K562 (cell line): ENCODE data around the gene RESF1. TPM values are rescaled to one million over a fixed set of nuclear protein-coding genes. Genes with fewer than 3 reads are reported as not detected.

ENCODE experiments used
- ATAC-seq: fragments of 200-7000 bp; cut with Tn5 transposase; 3 replicates; pipeline ENCODE4 v1.9.1; 2020; ENCODE audit warnings: moderate library complexity
- BruUV-seq: library from RNA; stranded (reverse); fragments of 400-500 nt; replicated peaks from 2 replicates; lab custom pipeline; 2021; lab: Mats Ljungman, UMichigan
- CTCF ChIA-PET: fragments of 300-600 bp; formaldehyde crosslinking; extraction: SDS; loops from one replicate; lab custom pipeline; 2021; ENCODE audit warnings: low intra/inter-chr PET ratio; lab: Yijun Ruan, JAX
- POLR2A ChIA-PET: fragments of 300-600, 350-650 bp; sonication (Branson Sonifier 250); formaldehyde crosslinking; extraction: SDS; loops from one replicate; lab custom pipeline; 2021; ENCODE audit warnings: antibody characterized with exemption, inconsistent platforms; lab: Yijun Ruan, JAX
- DNase-seq, 4 experiments: peaks; one replicate each; pipeline versions ENCODE4 v3.0.0 to v3.0.0-alpha.2; 2011 to 2018; ENCODE audit warnings: low spot score in 3 of 4, mixed read lengths in 3 of 4; ENCODE audit errors: extremely low read depth in 1 of 4
- FAIRE-seq: peaks from 2 replicates; lab custom pipeline; 2011; peaks lifted over from hg19 to GRCh38; lab: Jason Lieb, UNC
- H2AFZ ChIP-seq: 2 replicates; pipeline ENCODE4 v1.6.0; 2011; ENCODE audit warnings: low read depth, low read length, control low read depth, inconsistent platforms
- H3K27ac ChIP-seq: fragments of 200-600 bp; 3 replicates; pipeline ENCODE4 v1.8.0; 2011; ENCODE audit warnings: low read depth, mild to moderate bottlenecking, control low read depth, inconsistent platforms, low read length, moderate library complexity, mixed read lengths; ENCODE audit errors: extremely low read depth
- H3K27me3 ChIP-seq, 2 experiments: fragments of 300-600 bp in 1 of 2; 2 replicates in 1 of 2; 3 replicates in 1 of 2; pipeline versions ENCODE4 v1.6.0 to v1.8.0; 2011; ENCODE audit warnings: inconsistent platforms in 2 of 2, low read length in 2 of 2, mild to moderate bottlenecking in 1 of 2, mixed read lengths in 1 of 2, moderate library complexity in 1 of 2; ENCODE audit not compliant: control insufficient read depth in 2 of 2, insufficient read depth in 2 of 2
- H3K36me3 ChIP-seq: fragments of 300-600 bp; 3 replicates; pipeline ENCODE4 v1.8.0; 2011; ENCODE audit warnings: mild to moderate bottlenecking, low read length, inconsistent platforms; ENCODE audit not compliant: control insufficient read depth, insufficient read depth
- H3K4me1 ChIP-seq, 2 experiments: fragments of 200-600 bp in 1 of 2; replicated peaks in 1 of 2; 2 replicates in 1 of 2; 3 replicates in 1 of 2; pipeline versions ENCODE4 v1.5.1 to v1.8.0; 2011; ENCODE audit warnings: inconsistent platforms in 2 of 2, low read length in 2 of 2, mild to moderate bottlenecking in 1 of 2, mixed read lengths in 1 of 2, moderate library complexity in 1 of 2; ENCODE audit not compliant: control insufficient read depth in 2 of 2, insufficient read depth in 2 of 2
- H3K4me2 ChIP-seq: 2 replicates; pipeline ENCODE4 v1.6.1; 2011; ENCODE audit warnings: low read length, control low read depth, inconsistent platforms, mixed read lengths; ENCODE audit not compliant: insufficient read depth
- H3K4me3 ChIP-seq: fragments of 200-600 bp; sonication (generic), shearing (Covaris generic); 2 replicates; pipeline ENCODE4 v1.5.1; 2016; ENCODE audit warnings: control low read depth, inconsistent platforms
- H3K79me2 ChIP-seq: fragments of 200-600 bp; 3 replicates; pipeline ENCODE4 v1.8.0; 2011; ENCODE audit warnings: low read length, inconsistent platforms; ENCODE audit not compliant: control insufficient read depth, insufficient read depth
- H3K9ac ChIP-seq, 2 experiments: 2 replicates each; pipeline versions ENCODE4 v1.6.0 to v1.6.1; 2011; ENCODE audit warnings: low read depth in 2 of 2, low read length in 2 of 2, control low read depth in 1 of 2, inconsistent platforms in 1 of 2, mild to moderate bottlenecking in 1 of 2, mixed read lengths in 1 of 2; ENCODE audit not compliant: insufficient read depth in 1 of 2
- H3K9me1 ChIP-seq: one replicate; pipeline ENCODE4 v1.6.0; 2011; ENCODE audit warnings: inconsistent platforms, mild to moderate bottlenecking, low read length, moderate library complexity; ENCODE audit not compliant: control insufficient read depth, insufficient read depth
- H3K9me3 ChIP-seq: replicated peaks from 2 replicates; pipeline ENCODE4 v1.5.1; 2011; ENCODE audit warnings: low read depth, low read length, inconsistent platforms; ENCODE audit not compliant: control insufficient read depth, insufficient read depth
- H4K20me1 ChIP-seq: replicated peaks from 2 replicates; pipeline ENCODE4 v1.6.1; 2011; ENCODE audit warnings: low read length, inconsistent platforms, mixed read lengths; ENCODE audit not compliant: control insufficient read depth, insufficient read depth
- CUX1 ChIP-seq: fragments of 200-800 bp; sonication (Bioruptor generic); IDR thresholded peaks from 2 replicates; pipeline ENCODE4 v1.6.1; 2016; ENCODE audit warnings: missing genetic modification characterization, missing compliant biosample characterization
- E2F5 ChIP-seq: sonication (generic); formaldehyde crosslinking; IDR thresholded peaks from 2 replicates; pipeline ENCODE4 v1.8.0; 2022; ENCODE audit warnings: mild to moderate bottlenecking, missing genetic modification reagents
- E2F8 ChIP-seq: fragments of 450-650 bp; IDR thresholded peaks from 2 replicates; pipeline ENCODE4 v1.7.1; 2018; ENCODE audit warnings: mild to moderate bottlenecking, low read depth; ENCODE audit not compliant: partially characterized antibody
- FUS ChIP-seq: fragments of 200-400 bp; formaldehyde crosslinking; optimal IDR thresholded peaks from 2 replicates; pipeline ENCODE3; 2017; ENCODE audit warnings: low read depth, low read length
- NFE2 ChIP-seq: IDR thresholded peaks from 2 replicates; pipeline ENCODE4 v1.6.1; 2014; ENCODE audit warnings: antibody characterized with exemption, low read depth
- POLR2AphosphoS2 ChIP-seq: IDR thresholded peaks from 2 replicates; pipeline ENCODE4 v1.6.1; 2012; ENCODE audit warnings: low read length, improper control_type of control experiment
- RFX1 ChIP-seq: fragments of 450-650 bp; IDR thresholded peaks from 2 replicates; pipeline ENCODE4 v1.6.1; 2016; ENCODE audit warnings: mild to moderate bottlenecking, moderate library complexity
- WGBS: fragments of 100-300 bp; shearing (Covaris generic); methylation state at CpG from one replicate; pipeline ENCODE4 v1.1.6; 2016; ENCODE audit warnings: low coverage, mixed read lengths; ENCODE audit not compliant: insufficient coverage; ENCODE audit errors: missing lambda C conversion rate; 5-methylcytosine and 5-hydroxymethylcytosine counted together
- in situ Hi-C: fragments of 300-500 bp; cut with MboI; formaldehyde crosslinking; loops from 4 replicates; pipeline ENCODE4 v1.15.0; 2018; ENCODE audit warnings: inconsistent platforms, mixed read lengths
- intact Hi-C: fragments of 100-400 bp; cut with micrococcal nuclease; formaldehyde crosslinking; loops from 2 replicates; pipeline ENCODE4 v1.14.2; 2022
- polyA plus RNA-seq, 8 experiments: library from polyadenylated mRNA; depleted of rRNA in 4 of 8; stranded (reverse) in 5 of 8; unstranded in 3 of 8; fragments of >200 nt; fragmentation: Nextera tagmentation in 2 of 8; fragmentation: Illumina TruSeq in 1 of 8; extraction: Ambion mirVana in 2 of 8; extraction: Trizol in 1 of 8; gene quantifications; 2 replicates each; pipeline versions ENCODE4 v1.2.1 to v1.2.3, GENCODE V29; 2011 to 2014; ENCODE audit warnings: inconsistent platforms in 1 of 8, missing spikeins in 1 of 8
- total RNA-seq, 7 experiments: library from RNA; depleted of rRNA in 6 of 7; stranded (reverse); fragments of >200 nt in 6 of 7; fragmentation: Illumina TruSeq in 2 of 7; extraction: Trizol in 2 of 7; gene quantifications; 2 replicates each; pipeline versions ENCODE4 v1.2.1 to v1.2.3, GENCODE V29; 2011 to 2021; ENCODE audit warnings: low replicate concordance in 1 of 7

RESF1 gene
- total and polyA plus RNA-seq, 9 of the 15 experiments (the other 6 are each of a cell fraction or from before 2014, with no cell fraction given), result 21.5 to 121 (median 53.6) TPM

- Histone ChIP-seq H3K79me2 (no peaks in the 10 kb centered on the region), H3K9me1 (no peaks in the 10 kb centered on the region), H3K9me3 (peaks cover 11% of the 10 kb centered on the region), H3K4me3 (no peak overlapping the region), H3K9ac (no peak overlapping the region), H3K4me1 (no peaks in the 10 kb centered on the region), H3K36me3 (no peaks in the 10 kb centered on the region), H3K27ac (no peak overlapping the region), H2AFZ (no peak overlapping the region), H3K4me2 (no peak overlapping the region), H3K27me3 (no peaks in the 10 kb centered on the region), H4K20me1 (no peaks in the 10 kb centered on the region)
- CTCF ChIA-PET, result no interaction called here
- intact Hi-C loops, result no loop called here
- in situ Hi-C loops, result no loop called here
- FAIRE-seq (no peak), DNase-seq (no peak), ATAC-seq (no peak)
- POLR2A ChIA-PET, result no interaction called here
- BruUV-seq, result no TSS peak
- TF ChIP-seq CUX1 (CRISPR knock-in tag) (no peak), POLR2AphosphoS2 (no peak), FUS (no peak), NFE2 (no peak), E2F8 (no peak), E2F5 (no peak), RFX1 (no peak)
- 37% methylated on average over 4 of the region's 4 CpGs for WGBS
Measured at GRCh38 chr12:31944299-31944698, 14.9 kb upstream of the RESF1 start.
